ENCODE data around the gene SMPD4. TPM values are rescaled to one million over a fixed set of nuclear protein-coding genes. Genes with fewer than 3 reads are reported as not detected.
"Not testable (repeated sequence)": the region's sequence is repeated elsewhere in the genome, so short reads cannot be mapped to it uniquely, and the experiment has no call there.

The SMPD4 gene
- total RNA-seq, 4 donors from 2014 or later = 34.1 to 50.6 (median 40.6) TPM

- TF ChIP-seq CTCF (IDR thresholded peaks at IDR 0.05) (no peak), POLR2A (IDR thresholded peaks at IDR 0.05) (no peak)
- intact Hi-C loops (cut with DNase I) = no loop called here
- Histone ChIP-seq H3K27me3 (no peaks in the 10 kb centered on the region), H3K4me1 (no peaks in the 10 kb centered on the region), H3K4me3 (no peak overlapping the region), H3K9me3 (no peaks in the 10 kb centered on the region), H3K36me3 (peaks cover 0 to 66% (median 4%) of the 10 kb centered on the region in 3 donors), H3K27ac (no peak overlapping the region)
- 93 to 100% methylated on average over 3 to 16 of the region's 29 CpGs for WGBS, 2 donors
- no peak for DNase-seq
Observed at GRCh38 chr2:130154773-130155765, 26.3 kb downstream of the SMPD4 start.

GRCh38 chr2:130154423-130154770 lies 27.0 kb downstream of the SMPD4 start:
- H3K36me3 ChIP-seq = peaks cover 0 to 59% (median 4%) of the 10 kb centered on the region in 3 donors
- H3K4me3 ChIP-seq; H3K9me3 ChIP-seq; intact Hi-C loops (cut with DNase I); DNase-seq; H3K27me3 ChIP-seq; H3K27ac ChIP-seq; H3K4me1 ChIP-seq: not testable (repeated sequence)
- WGBS, 2 donors = no CpG with 5 or more reads among the region's 8 CpGs

GRCh38 chr2:130153721-130154422 lies 27.5 kb downstream of the SMPD4 start:
- intact Hi-C loops (cut with DNase I); H3K9me3 ChIP-seq; H3K27ac ChIP-seq; DNase-seq; H3K4me3 ChIP-seq; H3K27me3 ChIP-seq; H3K4me1 ChIP-seq: not testable (repeated sequence)
- 86 to 87% methylated on average over 6 to 10 of the region's 23 CpGs for WGBS, 2 donors
- H3K36me3 ChIP-seq = peaks cover 0 to 54% (median 4%) of the 10 kb centered on the region in 3 donors

GRCh38 chr2:130152816-130153595 lies 28.4 kb downstream of the SMPD4 start:
- WGBS, 2 donors = 80% methylated on average over 1 of the region's 25 CpGs; no CpG with 5 or more reads in 1 of the 2 donors

GRCh38 chr2:130152136-130152815 lies 29.1 kb downstream of the SMPD4 start:
- WGBS, 2 donors = 40% methylated on average over 1 of the region's 27 CpGs; no CpG with 5 or more reads in 1 of the 2 donors
- H3K4me1 ChIP-seq; H3K9me3 ChIP-seq; H3K27ac ChIP-seq; DNase-seq; intact Hi-C loops (cut with DNase I); H3K4me3 ChIP-seq; H3K27me3 ChIP-seq: not testable (repeated sequence)
- peaks cover 0 to 45% (median 4%) of the 10 kb centered on the region in 3 donors for H3K36me3 ChIP-seq

More at GRCh38 chr2:130152816-130153595, 28.4 kb downstream of the SMPD4 start:
- Histone ChIP-seq H3K36me3 (peaks cover 0 to 45% (median 4%) of the 10 kb centered on the region in 3 donors), H3K9me3 (no peaks in the 10 kb centered on the region), H3K4me3 (no peak overlapping the region), H3K27ac (no peak overlapping the region), H3K27me3 (no peaks in the 10 kb centered on the region), H3K4me1 (no peaks in the 10 kb centered on the region)
- TF ChIP-seq CTCF (IDR thresholded peaks at IDR 0.05) (no peak), POLR2A (IDR thresholded peaks at IDR 0.05) (no peak)
- no peak for DNase-seq
- intact Hi-C loops (cut with DNase I) = no loop called here

GRCh38 chr2:130151145-130151512 lies 30.3 kb downstream of the SMPD4 start:
- DNase-seq; H3K9me3 ChIP-seq; H3K27ac ChIP-seq; H3K4me1 ChIP-seq; intact Hi-C loops (cut with DNase I); H3K27me3 ChIP-seq; H3K4me3 ChIP-seq: not testable (repeated sequence)
- WGBS, 2 donors = 50 to 66% methylated on average over 1 to 3 of the region's 5 CpGs
- peaks cover 0 to 45% (median 4%) of the 10 kb centered on the region in 3 donors for H3K36me3 ChIP-seq

All from esophagus squamous epithelium (tissue), 5 donors.